Retinal pigment epithelial cell (primary cell): ENCODE data around the gene PIM2.
A peak's percentile ranks its signal among the peaks of the same experiment; 100 is the strongest.

ENCODE experiments used
- DNase-seq: peaks from one replicate; pipeline ENCODE4 v3.0.0-alpha.2; 2010; ENCODE audit warnings: low read depth
- H3K4me3 ChIP-seq: 2 replicates; pipeline ENCODE4 v1.5.1; 2011; ENCODE audit warnings: mild to moderate bottlenecking, low read length, control low read depth, moderate library complexity
- TF ChIP-seq, protein P1 (sequence below): conservative IDR thresholded peaks from 2 replicates; pipeline ENCODE4 v1.5.1; 2011; ENCODE audit warnings: low read depth, low read length, control low read depth, inconsistent platforms

The PIM2 gene

DNA sequence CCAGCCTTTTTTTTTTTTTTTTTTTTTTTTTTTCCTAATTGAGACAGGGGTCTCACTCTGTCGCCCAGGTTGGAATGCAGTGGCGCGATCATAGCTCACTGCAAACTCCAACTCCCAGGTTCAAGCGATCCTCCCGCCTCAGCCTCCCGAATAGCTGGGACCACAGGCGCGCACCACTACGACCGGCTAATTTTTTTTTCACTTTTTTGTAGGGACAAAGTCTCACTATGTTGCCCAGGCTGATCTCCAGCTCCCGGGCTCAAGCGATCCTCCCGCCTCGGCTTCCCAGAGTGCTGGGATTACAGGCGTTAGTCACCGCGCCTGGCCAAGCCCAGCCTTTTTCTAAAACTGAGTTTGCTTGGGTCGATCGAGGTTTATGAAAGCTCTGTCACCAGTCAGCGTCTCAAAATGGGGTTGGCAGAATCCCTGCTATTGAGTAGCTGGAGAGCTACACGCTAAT is 39.8 kb upstream of the PIM2 start:
- peak; percentile 41 for DNase-seq
- TF ChIP-seq, protein P1, sequence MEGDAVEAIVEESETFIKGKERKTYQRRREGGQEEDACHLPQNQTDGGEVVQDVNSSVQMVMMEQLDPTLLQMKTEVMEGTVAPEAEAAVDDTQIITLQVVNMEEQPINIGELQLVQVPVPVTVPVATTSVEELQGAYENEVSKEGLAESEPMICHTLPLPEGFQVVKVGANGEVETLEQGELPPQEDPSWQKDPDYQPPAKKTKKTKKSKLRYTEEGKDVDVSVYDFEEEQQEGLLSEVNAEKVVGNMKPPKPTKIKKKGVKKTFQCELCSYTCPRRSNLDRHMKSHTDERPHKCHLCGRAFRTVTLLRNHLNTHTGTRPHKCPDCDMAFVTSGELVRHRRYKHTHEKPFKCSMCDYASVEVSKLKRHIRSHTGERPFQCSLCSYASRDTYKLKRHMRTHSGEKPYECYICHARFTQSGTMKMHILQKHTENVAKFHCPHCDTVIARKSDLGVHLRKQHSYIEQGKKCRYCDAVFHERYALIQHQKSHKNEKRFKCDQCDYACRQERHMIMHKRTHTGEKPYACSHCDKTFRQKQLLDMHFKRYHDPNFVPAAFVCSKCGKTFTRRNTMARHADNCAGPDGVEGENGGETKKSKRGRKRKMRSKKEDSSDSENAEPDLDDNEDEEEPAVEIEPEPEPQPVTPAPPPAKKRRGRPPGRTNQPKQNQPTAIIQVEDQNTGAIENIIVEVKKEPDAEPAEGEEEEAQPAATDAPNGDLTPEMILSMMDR: no peak
- H3K4me3 ChIP-seq: peak overlapping the region; percentile 53

DNA sequence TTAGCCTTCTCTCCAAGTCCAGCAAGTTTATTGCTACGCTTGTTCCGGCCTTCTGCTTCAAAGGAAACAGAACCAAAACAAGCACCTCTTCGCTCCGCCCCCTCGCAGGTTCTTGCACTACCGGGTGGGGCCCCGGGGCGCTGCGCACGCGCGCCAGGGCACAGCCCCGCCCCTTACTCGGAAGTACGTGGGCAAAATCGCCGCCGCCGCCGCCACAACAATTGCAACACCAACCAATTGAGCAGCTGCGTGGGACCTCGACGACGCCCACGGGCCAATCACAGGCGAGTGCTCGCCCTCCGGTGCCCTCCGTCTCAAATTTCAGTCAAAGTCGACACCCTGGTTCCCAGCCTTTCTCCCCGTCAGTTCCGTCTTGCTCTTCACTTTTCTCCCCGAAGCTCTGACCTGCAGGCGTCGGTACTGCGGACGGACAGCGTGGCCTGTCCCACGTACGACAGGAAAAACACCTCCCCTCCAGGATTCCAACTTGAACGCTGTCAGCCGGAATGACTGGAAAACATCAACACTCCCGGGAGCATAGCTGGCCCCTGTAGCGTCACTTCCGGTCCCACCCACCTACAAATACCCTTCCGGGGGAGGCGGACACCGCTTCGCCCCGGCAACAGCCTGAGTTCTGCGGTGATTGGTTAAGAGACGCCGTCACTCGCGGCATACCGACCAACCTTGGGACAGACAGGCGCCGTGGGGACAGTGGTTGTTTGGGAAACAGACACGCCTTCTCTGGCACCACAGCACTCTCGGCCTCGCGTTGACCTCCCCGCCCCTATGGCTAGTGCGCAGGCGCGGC is 39.2 kb upstream of the PIM2 start:
- peak overlapping the region; percentile 61 for H3K4me3 ChIP-seq
- TF ChIP-seq, protein P1: no peak
- DNase-seq: peak; percentile 93

DNA sequence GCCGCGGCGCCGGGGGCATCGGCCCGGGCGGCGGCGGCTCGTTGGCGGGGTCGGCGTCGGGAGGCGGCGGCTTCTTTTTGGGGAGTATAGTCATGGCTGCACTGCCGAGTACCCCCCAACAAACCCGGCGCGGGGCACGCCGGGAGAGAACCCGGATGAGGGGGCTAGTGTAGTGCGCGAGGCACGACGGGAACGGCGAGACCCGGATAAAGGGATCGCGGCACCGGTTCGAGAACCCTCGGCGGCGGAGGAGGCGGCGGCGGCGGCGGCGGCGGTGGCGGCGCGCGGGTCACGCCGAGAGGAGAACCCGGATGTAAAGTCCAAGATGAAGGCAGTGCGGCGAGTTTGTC is 38.6 kb upstream of the PIM2 start, which contains the start of gene OTUD5:
Gene OTUD5 (minus strand): TSS at position 131 of the 350 bp plus-strand sequence. CDS start 37 bp downstream, at position 94.
- peak within 1 kb of the TSS; percentile 68 for H3K4me3 ChIP-seq
- TF ChIP-seq, protein P1: no peak
- DNase-seq: no peak

DNA sequence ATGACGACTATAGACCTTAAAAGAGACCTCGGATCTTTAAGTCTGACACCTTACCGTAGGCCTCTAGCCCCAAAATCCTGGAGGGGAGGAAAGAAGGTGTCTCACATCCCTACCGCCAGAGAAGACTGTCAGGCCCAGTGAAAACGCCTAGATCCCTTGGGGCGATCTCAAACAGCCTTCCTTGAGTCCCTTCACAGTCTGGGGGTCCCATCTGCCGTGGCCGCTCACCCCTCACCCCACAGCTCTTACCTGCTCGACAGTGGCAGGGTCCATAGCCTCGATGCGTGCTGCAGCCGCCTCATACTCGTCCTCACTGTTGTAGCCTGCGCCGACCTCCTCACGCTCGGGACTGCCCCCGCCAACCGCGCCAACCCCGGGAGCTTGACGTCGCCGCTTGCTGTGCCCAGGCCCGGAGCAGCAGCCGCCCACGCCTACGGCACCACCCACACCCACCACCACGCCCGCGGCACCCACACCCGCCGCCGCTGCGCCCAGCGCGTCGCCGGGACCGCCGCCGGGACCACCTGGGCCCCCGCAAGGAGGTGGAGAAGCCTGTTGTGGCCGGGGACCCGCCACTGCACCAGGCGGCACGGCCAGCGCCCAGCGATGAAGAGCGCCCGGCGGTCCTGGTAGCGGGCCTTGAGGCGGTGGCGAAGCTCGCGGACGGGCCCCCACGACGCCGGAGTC is 38.0 kb upstream of the PIM2 start:
- TF ChIP-seq, protein P1: no peak
- H3K4me3 ChIP-seq: peak overlapping the region; percentile 68
- no peak for DNase-seq

DNA sequence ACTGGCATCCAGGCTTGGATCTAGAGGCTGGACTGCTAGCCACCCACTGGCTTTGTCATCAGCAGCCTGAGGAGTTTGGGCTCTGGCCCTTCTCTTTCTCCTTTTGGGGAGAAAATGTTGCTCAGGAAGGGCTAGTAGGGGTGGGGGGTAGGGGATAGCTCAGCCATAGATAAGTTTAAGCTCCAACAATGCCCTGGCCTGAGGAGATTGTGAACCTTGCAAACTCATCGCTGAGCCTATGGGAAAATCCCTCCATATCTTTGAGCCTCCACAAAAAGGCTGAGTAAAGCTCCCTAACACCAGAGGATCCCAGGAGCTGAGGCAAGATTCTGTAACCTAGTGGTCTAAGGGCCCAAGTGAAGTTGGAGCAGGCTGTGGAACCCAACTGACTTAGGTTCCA is 29.8 kb upstream of the PIM2 start:
- DNase-seq: no peak
- TF ChIP-seq, protein P1: no peak
- H3K4me3 ChIP-seq: no peak overlapping the region

DNA sequence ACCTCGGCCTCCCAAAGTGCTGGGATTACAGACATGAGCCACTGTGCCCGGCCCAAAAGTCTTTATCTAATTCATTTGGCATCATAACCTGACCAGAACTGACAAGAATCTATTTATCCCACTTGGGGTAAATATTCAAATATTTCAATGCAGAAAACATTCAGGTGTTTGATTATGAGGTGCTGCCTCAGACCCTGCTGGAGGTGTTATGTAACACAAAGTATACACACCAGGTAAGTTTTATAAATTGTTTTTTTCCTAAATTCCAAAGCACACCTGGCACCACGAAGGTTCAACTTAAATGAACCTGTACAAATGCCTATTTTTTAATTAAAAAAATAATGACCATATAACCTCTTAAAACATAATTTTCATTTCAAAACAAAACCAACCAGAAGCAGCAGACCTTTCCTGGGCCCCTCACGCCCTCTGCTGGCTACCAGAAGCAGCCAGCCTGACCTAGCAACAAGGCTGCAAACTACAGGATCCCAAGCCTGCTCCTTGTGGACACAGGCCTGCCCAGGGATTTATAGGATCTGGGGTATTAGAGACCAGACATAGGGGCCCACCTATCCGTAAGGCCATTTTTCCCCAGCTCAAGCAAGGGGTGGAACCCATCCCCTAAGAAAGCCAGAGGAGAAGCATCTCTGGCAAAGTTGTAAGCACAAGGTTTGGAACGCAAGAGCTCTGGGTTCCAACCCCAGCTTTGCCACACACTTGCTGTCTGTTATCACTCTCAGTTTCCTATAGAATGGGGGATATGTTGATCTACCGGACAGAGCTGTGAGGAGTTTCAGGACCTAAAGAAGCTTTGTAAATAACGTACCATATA is 26.9 kb upstream of the PIM2 start:
- DNase-seq: no peak
- TF ChIP-seq, protein P1: peak; percentile 83
- H3K4me3 ChIP-seq: no peak overlapping the region
